K562 (cell line): ENCODE data around the gene EIF4G2. TPM values are rescaled to one million over a fixed set of nuclear protein-coding genes. Genes with fewer than 3 reads are reported as not detected.

Source experiments
- ATAC-seq: fragments of 200-7000 bp; cut with Tn5 transposase; 3 replicates; pipeline ENCODE4 v1.9.1; 2020; ENCODE audit warnings: moderate library complexity
- BruUV-seq: library from RNA; stranded (reverse); fragments of 400-500 nt; replicated peaks from 2 replicates; lab custom pipeline; 2021; lab: Mats Ljungman, UMichigan
- CTCF ChIA-PET: fragments of 300-600 bp; formaldehyde crosslinking; extraction: SDS; loops from one replicate; lab custom pipeline; 2021; ENCODE audit warnings: low intra/inter-chr PET ratio; lab: Yijun Ruan, JAX
- POLR2A ChIA-PET: fragments of 300-600, 350-650 bp; sonication (Branson Sonifier 250); formaldehyde crosslinking; extraction: SDS; loops from one replicate; lab custom pipeline; 2021; ENCODE audit warnings: antibody characterized with exemption, inconsistent platforms; lab: Yijun Ruan, JAX
- DNase-seq, 4 experiments: peaks; one replicate each; pipeline versions ENCODE4 v3.0.0 to v3.0.0-alpha.2; 2011 to 2018; ENCODE audit warnings: low spot score in 3 of 4, mixed read lengths in 3 of 4; ENCODE audit errors: extremely low read depth in 1 of 4
- FAIRE-seq: peaks from 2 replicates; lab custom pipeline; 2011; peaks lifted over from hg19 to GRCh38; lab: Jason Lieb, UNC
- H2AFZ ChIP-seq: 2 replicates; pipeline ENCODE4 v1.6.0; 2011; ENCODE audit warnings: low read depth, low read length, control low read depth, inconsistent platforms
- H3K27ac ChIP-seq: fragments of 200-600 bp; 3 replicates; pipeline ENCODE4 v1.8.0; 2011; ENCODE audit warnings: low read depth, mild to moderate bottlenecking, control low read depth, inconsistent platforms, low read length, moderate library complexity, mixed read lengths; ENCODE audit errors: extremely low read depth
- H3K27me3 ChIP-seq, 2 experiments: fragments of 300-600 bp in 1 of 2; 2 replicates in 1 of 2; 3 replicates in 1 of 2; pipeline versions ENCODE4 v1.6.0 to v1.8.0; 2011; ENCODE audit warnings: inconsistent platforms in 2 of 2, low read length in 2 of 2, mild to moderate bottlenecking in 1 of 2, mixed read lengths in 1 of 2, moderate library complexity in 1 of 2; ENCODE audit not compliant: control insufficient read depth in 2 of 2, insufficient read depth in 2 of 2
- H3K36me3 ChIP-seq: fragments of 300-600 bp; 3 replicates; pipeline ENCODE4 v1.8.0; 2011; ENCODE audit warnings: mild to moderate bottlenecking, low read length, inconsistent platforms; ENCODE audit not compliant: control insufficient read depth, insufficient read depth
- H3K4me1 ChIP-seq, 2 experiments: fragments of 200-600 bp in 1 of 2; replicated peaks in 1 of 2; 2 replicates in 1 of 2; 3 replicates in 1 of 2; pipeline versions ENCODE4 v1.5.1 to v1.8.0; 2011; ENCODE audit warnings: inconsistent platforms in 2 of 2, low read length in 2 of 2, mild to moderate bottlenecking in 1 of 2, mixed read lengths in 1 of 2, moderate library complexity in 1 of 2; ENCODE audit not compliant: control insufficient read depth in 2 of 2, insufficient read depth in 2 of 2
- H3K4me2 ChIP-seq: 2 replicates; pipeline ENCODE4 v1.6.1; 2011; ENCODE audit warnings: low read length, control low read depth, inconsistent platforms, mixed read lengths; ENCODE audit not compliant: insufficient read depth
- H3K4me3 ChIP-seq: fragments of 200-600 bp; sonication (generic), shearing (Covaris generic); 2 replicates; pipeline ENCODE4 v1.5.1; 2016; ENCODE audit warnings: control low read depth, inconsistent platforms
- H3K79me2 ChIP-seq: fragments of 200-600 bp; 3 replicates; pipeline ENCODE4 v1.8.0; 2011; ENCODE audit warnings: low read length, inconsistent platforms; ENCODE audit not compliant: control insufficient read depth, insufficient read depth
- H3K9ac ChIP-seq, 2 experiments: 2 replicates each; pipeline versions ENCODE4 v1.6.0 to v1.6.1; 2011; ENCODE audit warnings: low read depth in 2 of 2, low read length in 2 of 2, control low read depth in 1 of 2, inconsistent platforms in 1 of 2, mild to moderate bottlenecking in 1 of 2, mixed read lengths in 1 of 2; ENCODE audit not compliant: insufficient read depth in 1 of 2
- H3K9me1 ChIP-seq: one replicate; pipeline ENCODE4 v1.6.0; 2011; ENCODE audit warnings: inconsistent platforms, mild to moderate bottlenecking, low read length, moderate library complexity; ENCODE audit not compliant: control insufficient read depth, insufficient read depth
- H3K9me3 ChIP-seq: replicated peaks from 2 replicates; pipeline ENCODE4 v1.5.1; 2011; ENCODE audit warnings: low read depth, low read length, inconsistent platforms; ENCODE audit not compliant: control insufficient read depth, insufficient read depth
- H4K20me1 ChIP-seq: replicated peaks from 2 replicates; pipeline ENCODE4 v1.6.1; 2011; ENCODE audit warnings: low read length, inconsistent platforms, mixed read lengths; ENCODE audit not compliant: control insufficient read depth, insufficient read depth
- CEBPB ChIP-seq: fragments of 450-650 bp; IDR thresholded peaks from 2 replicates; pipeline ENCODE4 v1.6.1; 2016; ENCODE audit warnings: missing genetic modification characterization, missing compliant biosample characterization
- CEBPG ChIP-seq, 3 experiments: fragments of 200-800 bp in 1 of 3; sonication (Bioruptor generic) in 1 of 3; sonication (generic) in 1 of 3; formaldehyde crosslinking in 1 of 3; IDR thresholded peaks in 2 of 3; conservative IDR thresholded peaks in 1 of 3; 2 replicates each; pipeline versions ENCODE4 v1.6.1 to v1.8.0; 2016 to 2022; ENCODE audit warnings: missing compliant biosample characterization in 2 of 3, missing genetic modification characterization in 2 of 3, mild to moderate bottlenecking in 1 of 3, missing genetic modification reagents in 1 of 3
- HDAC1 ChIP-seq, 2 experiments: fragments of 450-650 bp; IDR thresholded peaks; 2 replicates each; pipeline ENCODE4 v1.6.1; 2016 to 2017; ENCODE audit warnings: inconsistent platforms in 1 of 2, mild to moderate bottlenecking in 1 of 2, moderate library complexity in 1 of 2
- LEF1 ChIP-seq: fragments of 450-650 bp; IDR thresholded peaks from 2 replicates; pipeline ENCODE4 v1.6.1; 2016; ENCODE audit warnings: mild to moderate bottlenecking
- SUPT5H ChIP-seq: fragments of 450-650 bp; IDR thresholded peaks from 2 replicates; pipeline ENCODE4 v1.6.1; 2016
- THAP12 ChIP-seq: fragments of 250-450 bp; sonication (Bioruptor Pico); IDR thresholded peaks from 2 replicates; pipeline ENCODE4 v1.9.0; 2021; ENCODE audit warnings: mild to moderate bottlenecking, inconsistent platforms
- USF1 ChIP-seq: sonication (generic); formaldehyde crosslinking; IDR thresholded peaks from 2 replicates; pipeline ENCODE4 v1.9.0; 2022; ENCODE audit warnings: mild to moderate bottlenecking, missing genetic modification reagents
- in situ Hi-C: fragments of 300-500 bp; cut with MboI; formaldehyde crosslinking; loops from 4 replicates; pipeline ENCODE4 v1.15.0; 2018; ENCODE audit warnings: inconsistent platforms, mixed read lengths
- intact Hi-C: fragments of 100-400 bp; cut with micrococcal nuclease; formaldehyde crosslinking; loops from 2 replicates; pipeline ENCODE4 v1.14.2; 2022
- polyA plus RNA-seq, 8 experiments: library from polyadenylated mRNA; depleted of rRNA in 4 of 8; stranded (reverse) in 5 of 8; unstranded in 3 of 8; fragments of >200 nt; fragmentation: Nextera tagmentation in 2 of 8; fragmentation: Illumina TruSeq in 1 of 8; extraction: Ambion mirVana in 2 of 8; extraction: Trizol in 1 of 8; gene quantifications; 2 replicates each; pipeline versions ENCODE4 v1.2.1 to v1.2.3, GENCODE V29; 2011 to 2014; ENCODE audit warnings: inconsistent platforms in 1 of 8, missing spikeins in 1 of 8
- total RNA-seq, 7 experiments: library from RNA; depleted of rRNA in 6 of 7; stranded (reverse); fragments of >200 nt in 6 of 7; fragmentation: Illumina TruSeq in 2 of 7; extraction: Trizol in 2 of 7; gene quantifications; 2 replicates each; pipeline versions ENCODE4 v1.2.1 to v1.2.3, GENCODE V29; 2011 to 2021; ENCODE audit warnings: low replicate concordance in 1 of 7
- TF ChIP-seq, protein P1 (sequence below): fragments of 450-650 bp; IDR thresholded peaks from 2 replicates; pipeline ENCODE4 v1.6.1; 2017; ENCODE audit warnings: antibody characterized with exemption, mild to moderate bottlenecking
- TF ChIP-seq, protein P2 (sequence below): fragments of 450-650 bp; formaldehyde crosslinking; IDR thresholded peaks from 2 replicates; pipeline ENCODE4 v1.4.0; 2022; ENCODE audit warnings: mild to moderate bottlenecking, moderate library complexity
- TF ChIP-seq, protein P3 (sequence below): fragments of 250-450 bp; sonication (Bioruptor Pico); IDR thresholded peaks from 2 replicates; pipeline ENCODE4 v1.5.1; 2021; ENCODE audit warnings: mild to moderate bottlenecking

EIF4G2 gene
- total and polyA plus RNA-seq, 9 of the 15 experiments (the other 6 are each of a cell fraction or from before 2014, with no cell fraction given): 206 to 790 (median 646) TPM

- TF ChIP-seq USF1 (peak; percentile 40), HDAC1 (IDR thresholded peaks at IDR 0.05) (peak in 1 of 2 experiments; percentile 23; a peak in 1 of 4 replicates)
- TF ChIP-seq, protein P1, sequence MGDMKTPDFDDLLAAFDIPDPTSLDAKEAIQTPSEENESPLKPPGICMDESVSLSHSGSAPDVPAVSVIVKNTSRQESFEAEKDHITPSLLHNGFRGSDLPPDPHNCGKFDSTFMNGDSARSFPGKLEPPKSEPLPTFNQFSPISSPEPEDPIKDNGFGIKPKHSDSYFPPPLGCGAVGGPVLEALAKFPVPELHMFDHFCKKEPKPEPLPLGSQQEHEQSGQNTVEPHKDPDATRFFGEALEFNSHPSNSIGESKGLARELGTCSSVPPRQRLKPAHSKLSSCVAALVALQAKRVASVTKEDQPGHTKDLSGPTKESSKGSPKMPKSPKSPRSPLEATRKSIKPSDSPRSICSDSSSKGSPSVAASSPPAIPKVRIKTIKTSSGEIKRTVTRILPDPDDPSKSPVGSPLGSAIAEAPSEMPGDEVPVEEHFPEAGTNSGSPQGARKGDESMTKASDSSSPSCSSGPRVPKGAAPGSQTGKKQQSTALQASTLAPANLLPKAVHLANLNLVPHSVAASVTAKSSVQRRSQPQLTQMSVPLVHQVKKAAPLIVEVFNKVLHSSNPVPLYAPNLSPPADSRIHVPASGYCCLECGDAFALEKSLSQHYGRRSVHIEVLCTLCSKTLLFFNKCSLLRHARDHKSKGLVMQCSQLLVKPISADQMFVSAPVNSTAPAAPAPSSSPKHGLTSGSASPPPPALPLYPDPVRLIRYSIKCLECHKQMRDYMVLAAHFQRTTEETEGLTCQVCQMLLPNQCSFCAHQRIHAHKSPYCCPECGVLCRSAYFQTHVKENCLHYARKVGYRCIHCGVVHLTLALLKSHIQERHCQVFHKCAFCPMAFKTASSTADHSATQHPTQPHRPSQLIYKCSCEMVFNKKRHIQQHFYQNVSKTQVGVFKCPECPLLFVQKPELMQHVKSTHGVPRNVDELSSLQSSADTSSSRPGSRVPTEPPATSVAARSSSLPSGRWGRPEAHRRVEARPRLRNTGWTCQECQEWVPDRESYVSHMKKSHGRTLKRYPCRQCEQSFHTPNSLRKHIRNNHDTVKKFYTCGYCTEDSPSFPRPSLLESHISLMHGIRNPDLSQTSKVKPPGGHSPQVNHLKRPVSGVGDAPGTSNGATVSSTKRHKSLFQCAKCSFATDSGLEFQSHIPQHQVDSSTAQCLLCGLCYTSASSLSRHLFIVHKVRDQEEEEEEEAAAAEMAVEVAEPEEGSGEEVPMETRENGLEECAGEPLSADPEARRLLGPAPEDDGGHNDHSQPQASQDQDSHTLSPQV: 0 out of 2 replicates have a peak, but pooled peaks have one; percentile 20
Observed at GRCh38 chr11:10749476-10749875, 59.2 kb downstream of the EIF4G2 start (continued).

- intact Hi-C loops: no loop called here
- peaks cover 22 to 45% of the 10 kb centered on the region in 2 experiments for H3K4me1 ChIP-seq
- TF ChIP-seq LEF1: no peak
- TF ChIP-seq, protein P2, sequence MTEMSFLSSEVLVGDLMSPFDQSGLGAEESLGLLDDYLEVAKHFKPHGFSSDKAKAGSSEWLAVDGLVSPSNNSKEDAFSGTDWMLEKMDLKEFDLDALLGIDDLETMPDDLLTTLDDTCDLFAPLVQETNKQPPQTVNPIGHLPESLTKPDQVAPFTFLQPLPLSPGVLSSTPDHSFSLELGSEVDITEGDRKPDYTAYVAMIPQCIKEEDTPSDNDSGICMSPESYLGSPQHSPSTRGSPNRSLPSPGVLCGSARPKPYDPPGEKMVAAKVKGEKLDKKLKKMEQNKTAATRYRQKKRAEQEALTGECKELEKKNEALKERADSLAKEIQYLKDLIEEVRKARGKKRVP (CRISPR knock-in tag): no peak
- no peak for TF ChIP-seq SUPT5H
- peak; percentile 45; the same call in 1 of the 2 replicates for TF ChIP-seq CEBPB
- TF ChIP-seq, protein P3, sequence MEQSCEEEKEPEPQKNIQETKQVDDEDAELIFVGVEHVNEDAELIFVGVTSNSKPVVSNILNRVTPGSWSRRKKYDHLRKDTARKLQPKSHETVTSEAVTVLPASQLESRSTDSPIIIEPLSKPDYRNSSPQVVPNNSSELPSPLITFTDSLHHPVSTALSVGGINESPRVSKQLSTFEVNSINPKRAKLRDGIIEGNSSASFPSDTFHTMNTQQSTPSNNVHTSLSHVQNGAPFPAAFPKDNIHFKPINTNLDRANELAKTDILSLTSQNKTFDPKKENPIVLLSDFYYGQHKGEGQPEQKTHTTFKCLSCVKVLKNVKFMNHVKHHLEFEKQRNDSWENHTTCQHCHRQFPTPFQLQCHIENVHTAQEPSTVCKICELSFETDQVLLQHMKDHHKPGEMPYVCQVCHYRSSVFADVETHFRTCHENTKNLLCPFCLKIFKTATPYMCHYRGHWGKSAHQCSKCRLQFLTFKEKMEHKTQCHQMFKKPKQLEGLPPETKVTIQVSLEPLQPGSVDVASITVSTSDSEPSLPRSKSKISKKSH (CRISPR knock-in tag): no peak
- TF ChIP-seq THAP12 (CRISPR knock-in tag): no peak
- TF ChIP-seq CEBPG (CRISPR knock-in tag; IDR thresholded peaks at IDR 0.05): no peak
- 0 out of 4 replicates have a peak, but pooled peaks of 1 of the 2 experiments have one; percentile 42 for TF ChIP-seq CEBPG (tag; conservative IDR thresholded peaks at IDR 0.05 in 1 of 2, IDR thresholded peaks at IDR 0.05 in 1 of 2)
Observed at GRCh38 chr11:10747733-10748132, 61.0 kb downstream of the EIF4G2 start.

More at GRCh38 chr11:10747733-10748132, 61.0 kb downstream of the EIF4G2 start:
- Histone ChIP-seq H2AFZ (peak overlapping the region; percentile 29), H3K9me3 (no peaks in the 10 kb centered on the region), H3K4me3 (no peak overlapping the region), H3K4me2 (no peak overlapping the region), H3K9ac (no peak overlapping the region), H3K27me3 (no peaks in the 10 kb centered on the region), H3K9me1 (no peaks in the 10 kb centered on the region), H3K27ac (no peak overlapping the region), H4K20me1 (no peaks in the 10 kb centered on the region), H3K79me2 (peaks cover 16% of the 10 kb centered on the region), H3K36me3 (0 out of 3 replicates have a peak, but pooled peaks cover 2% of the 10 kb centered on the region)
- CTCF ChIA-PET: interaction anchor here (0.5 kb wide), 1 partner anchor 162 kb away, joined by 3 read pairs; no protein-coding TSS in a partner anchor
- in situ Hi-C loops: loop anchor here (25.0 kb wide), 2 partner anchors 235 to 535 kb away; no protein-coding TSS in a partner anchor
- BruUV-seq: no TSS peak
- FAIRE-seq: no peak
- no peak for ATAC-seq
- DNase-seq: no peak
- POLR2A ChIA-PET: no interaction called here
